GM23248 (cell line): ENCODE results near the gene DYNC1LI1. TPM values are rescaled to one million over a fixed set of nuclear protein-coding genes. Genes with fewer than 3 reads are reported as not detected.
A peak's percentile ranks its signal among the peaks of the same experiment; 100 is the strongest.

Experiments
- DNase-seq: peaks from one replicate; pipeline ENCODE4 v3.0.0-alpha.2; 2015
- H2AFZ ChIP-seq: fragments of 200-600 bp; sonication (generic); 2 replicates; pipeline ENCODE4 v1.6.1; 2016; ENCODE audit warnings: antibody characterized with exemption
- H3F3A ChIP-seq: fragments of 200-600 bp; sonication (generic); 2 replicates; pipeline ENCODE4 v1.6.1; 2016; ENCODE audit warnings: mild to moderate bottlenecking, antibody characterized with exemption, mixed run types; ENCODE audit not compliant: insufficient read depth
- H3K27ac ChIP-seq: fragments of 200-600 bp; sonication (generic); 2 replicates; pipeline ENCODE4 v1.5.1; 2016; ENCODE audit warnings: mild to moderate bottlenecking
- H3K27me3 ChIP-seq: fragments of 200-600 bp; sonication (generic); replicated peaks from 2 replicates; pipeline ENCODE4 v1.6.1; 2016; ENCODE audit warnings: mild to moderate bottlenecking; ENCODE audit not compliant: insufficient read depth
- H3K36me3 ChIP-seq: fragments of 200-600 bp; sonication (generic); 2 replicates; pipeline ENCODE4 v1.6.1; 2016; ENCODE audit warnings: low read depth, mild to moderate bottlenecking
- H3K4me1 ChIP-seq: fragments of 200-600 bp; sonication (generic); 2 replicates; pipeline ENCODE4 v1.6.1; 2016; ENCODE audit warnings: mild to moderate bottlenecking; ENCODE audit not compliant: insufficient read depth
- H3K4me2 ChIP-seq: fragments of 200-600 bp; sonication (generic); one replicate; pipeline ENCODE4 v1.6.1; 2016; ENCODE audit warnings: mild to moderate bottlenecking; ENCODE audit not compliant: unreplicated experiment
- H3K4me3 ChIP-seq: fragments of 200-600 bp; sonication (generic); 2 replicates; pipeline ENCODE4 v1.5.1; 2016; ENCODE audit warnings: mild to moderate bottlenecking
- H3K79me2 ChIP-seq: fragments of 200-600 bp; sonication (generic); 2 replicates; pipeline ENCODE4 v1.6.1; 2016; ENCODE audit warnings: mild to moderate bottlenecking; ENCODE audit not compliant: insufficient read depth
- H3K9ac ChIP-seq: fragments of 200-600 bp; sonication (generic); 2 replicates; pipeline ENCODE4 v1.6.1; 2016; ENCODE audit warnings: mild to moderate bottlenecking
- H3K9me2 ChIP-seq: fragments of 200-600 bp; sonication (generic); 2 replicates; pipeline ENCODE4 v1.6.1; 2016; ENCODE audit warnings: mixed run types, mild to moderate bottlenecking, moderate library complexity; ENCODE audit not compliant: insufficient read depth
- H3K9me3 ChIP-seq: fragments of 200-600 bp; sonication (generic); one replicate; pipeline ENCODE4 v1.6.1; 2017; ENCODE audit warnings: low read depth
- H4K20me1 ChIP-seq: fragments of 200-600 bp; sonication (generic); 2 replicates; pipeline ENCODE4 v1.6.0; 2016; ENCODE audit not compliant: insufficient read depth
- EZH2 ChIP-seq: fragments of 200-600 bp; sonication (generic); IDR thresholded peaks from 2 replicates; pipeline ENCODE4 v1.6.1; 2018; ENCODE audit warnings: antibody characterized with exemption, mild to moderate bottlenecking; ENCODE audit not compliant: insufficient read depth, poor library complexity, severe bottlenecking
- EZH2phosphoT487 ChIP-seq: fragments of 200-600 bp; sonication (generic); IDR thresholded peaks from 2 replicates; pipeline ENCODE4 v1.6.1; 2018; ENCODE audit warnings: antibody characterized with exemption, moderate library complexity, mild to moderate bottlenecking, low read depth; ENCODE audit not compliant: insufficient read depth
- WGBS, 2 experiments: methylation state at CpG; one replicate each; pipeline ENCODE4 v1.1.6; 2015 to 2017; ENCODE audit warnings: low lambda C conversion rate in 2 of 2, low coverage in 1 of 2; ENCODE audit errors: missing lambda C conversion rate in 2 of 2; 5-methylcytosine and 5-hydroxymethylcytosine counted together
- in situ Hi-C: fragments of 300-500 bp; cut with MboI; formaldehyde crosslinking; loops from 2 replicates; pipeline ENCODE4 v1.15.0; 2020
- polyA plus RNA-seq: library from polyadenylated mRNA; unstranded; fragments of >200 nt; fragmentation: Nextera tagmentation; extraction: Ambion mirVana; gene quantifications from 2 replicates; pipeline ENCODE4 v1.2.1, GENCODE V29; 2016
- total RNA-seq: library from RNA; depleted of rRNA; stranded (reverse); fragments of >200 nt; shearing (Covaris generic); gene quantifications from 2 replicates; pipeline ENCODE4 v1.2.3, GENCODE V29; 2014

Gene DYNC1LI1
- total and polyA plus RNA-seq, 2 experiments from 2014 or later = 36.7 to 40.5 TPM

GRCh38 chr3:32493437-32494414 is 76.9 kb downstream of the DYNC1LI1 start:
- H3K27me3 ChIP-seq = no peaks in the 10 kb centered on the region
- 0 out of 2 replicates have a peak, but pooled peaks cover 4% of the 10 kb centered on the region for H3K36me3 ChIP-seq
- no peak overlapping the region for H2AFZ ChIP-seq
- DNase-seq = peak; percentile 15
- H3K9me2 ChIP-seq = no peaks in the 10 kb centered on the region
- 91 to 98% methylated on average over 3 of the region's 3 CpGs for WGBS, 2 experiments
- no peak overlapping the region for H3K9ac ChIP-seq
- peaks cover 8% of the 10 kb centered on the region for H3F3A ChIP-seq
- TF ChIP-seq EZH2phosphoT487 (no peak), EZH2 (no peak)
- peaks cover 79% of the 10 kb centered on the region for H3K79me2 ChIP-seq
- H3K27ac ChIP-seq = no peak overlapping the region
- H3K4me2 ChIP-seq = peak overlapping the region; percentile 39
- H3K4me3 ChIP-seq = no peak overlapping the region
- H4K20me1 ChIP-seq = no peaks in the 10 kb centered on the region; the same call in 1 of the 2 replicates
- H3K4me1 ChIP-seq = peaks cover 14% of the 10 kb centered on the region
- H3K9me3 ChIP-seq = no peaks in the 10 kb centered on the region
- in situ Hi-C loops = no loop called here

GRCh38 chr3:32492684-32493436 is 77.8 kb downstream of the DYNC1LI1 start:
- DNase-seq = peak; percentile 52
- Histone ChIP-seq H3K9me2 (no peaks in the 10 kb centered on the region), H3K27me3 (no peaks in the 10 kb centered on the region), H2AFZ (no peak overlapping the region), H3K9ac (no peak overlapping the region), H3K79me2 (peaks cover 70% of the 10 kb centered on the region), H3K27ac (no peak overlapping the region), H4K20me1 (no peaks in the 10 kb centered on the region; the same call in 1 of the 2 replicates), H3K36me3 (peaks cover 5% of the 10 kb centered on the region; the same call in 1 of the 2 replicates), H3K4me1 (peaks cover 14% of the 10 kb centered on the region), H3K4me3 (no peak overlapping the region), H3F3A (peaks cover 8% of the 10 kb centered on the region), H3K4me2 (peak overlapping the region; percentile 39), H3K9me3 (no peaks in the 10 kb centered on the region)
- TF ChIP-seq EZH2 (no peak), EZH2phosphoT487 (no peak)
- WGBS, 2 experiments = 24 to 43% methylated on average over 3 of the region's 3 CpGs
- in situ Hi-C loops = no loop called here

- H3K27ac ChIP-seq = no peak overlapping the region
- no peaks in the 10 kb centered on the region; the same call in 1 of the 2 replicates for H4K20me1 ChIP-seq
- no peak overlapping the region for H3K4me2 ChIP-seq
- no peak overlapping the region for H2AFZ ChIP-seq
- TF ChIP-seq EZH2phosphoT487 (no peak), EZH2 (no peak)
- H3F3A ChIP-seq = peaks cover 5% of the 10 kb centered on the region
- peaks cover 35% of the 10 kb centered on the region for H3K36me3 ChIP-seq
- H3K27me3 ChIP-seq = no peaks in the 10 kb centered on the region
- H3K9ac ChIP-seq = no peak overlapping the region
- in situ Hi-C loops = no loop called here
- H3K79me2 ChIP-seq = peaks cover 29% of the 10 kb centered on the region
- H3K4me3 ChIP-seq = no peak overlapping the region
- WGBS, 2 experiments = 50 to 57% methylated on average over 3 of the region's 3 CpGs
- H3K9me2 ChIP-seq = no peaks in the 10 kb centered on the region
- no peaks in the 10 kb centered on the region for H3K9me3 ChIP-seq
- H3K4me1 ChIP-seq = peaks cover 11% of the 10 kb centered on the region
- DNase-seq = no peak
Observed at GRCh38 chr3:32488474-32489008, 82.1 kb downstream of the DYNC1LI1 start.

- Histone ChIP-seq H3K4me2 (no peak overlapping the region), H2AFZ (no peak overlapping the region), H3F3A (no peaks in the 10 kb centered on the region), H3K79me2 (peaks cover 23% of the 10 kb centered on the region), H3K9me3 (no peaks in the 10 kb centered on the region), H3K4me1 (peaks cover 5% of the 10 kb centered on the region), H3K27ac (no peak overlapping the region), H3K9ac (no peak overlapping the region), H3K36me3 (peaks cover 41% of the 10 kb centered on the region), H3K4me3 (no peak overlapping the region), H4K20me1 (no peaks in the 10 kb centered on the region; the same call in 1 of the 2 replicates), H3K27me3 (no peaks in the 10 kb centered on the region), H3K9me2 (no peaks in the 10 kb centered on the region)
- TF ChIP-seq EZH2phosphoT487 (no peak), EZH2 (no peak)
- in situ Hi-C loops = no loop called here
- no peak for DNase-seq
- 31 to 37% methylated on average over 3 of the region's 3 CpGs for WGBS, 2 experiments
Observed at GRCh38 chr3:32487781-32488473, 82.7 kb downstream of the DYNC1LI1 start.
